Ishikawa (cell line): ENCODE results near the gene SASH1.

Experiments used
- CEBPB ChIP-seq: IDR thresholded peaks from 2 replicates; pipeline ENCODE4 v1.6.1; 2012
- CREB1 ChIP-seq: IDR thresholded peaks from 2 replicates; pipeline ENCODE4 v1.6.1; 2012; ENCODE audit warnings: low read depth
- EGR1 ChIP-seq: IDR thresholded peaks from 2 replicates; pipeline ENCODE4 v1.6.1; 2012
- EP300 ChIP-seq: IDR thresholded peaks from 2 replicates; pipeline ENCODE4 v1.6.1; 2012; ENCODE audit warnings: borderline replicate concordance
- FOXM1 ChIP-seq: IDR thresholded peaks from 2 replicates; pipeline ENCODE4 v1.6.1; 2012; ENCODE audit warnings: low read depth, borderline replicate concordance
- MAX ChIP-seq: IDR thresholded peaks from 2 replicates; pipeline ENCODE4 v1.6.1; 2012
- NFIC ChIP-seq: IDR thresholded peaks from 2 replicates; pipeline ENCODE4 v1.6.1; 2012
- RAD21 ChIP-seq: IDR thresholded peaks from 2 replicates; pipeline ENCODE4 v1.6.1; 2012; ENCODE audit warnings: low read depth
- REST ChIP-seq: IDR thresholded peaks from 2 replicates; pipeline ENCODE4 v1.6.1; 2012; ENCODE audit warnings: low read depth, mild to moderate bottlenecking
- TAF1 ChIP-seq: IDR thresholded peaks from 2 replicates; pipeline ENCODE4 v1.6.1; 2012; ENCODE audit warnings: low read depth, mild to moderate bottlenecking
- TCF12 ChIP-seq: IDR thresholded peaks from 2 replicates; pipeline ENCODE4 v1.6.1; 2012; ENCODE audit warnings: low read depth
- TEAD4 ChIP-seq: IDR thresholded peaks from 2 replicates; pipeline ENCODE4 v1.6.1; 2012
- USF1 ChIP-seq: IDR thresholded peaks from 2 replicates; pipeline ENCODE4 v1.6.1; 2012
- YY1 ChIP-seq: IDR thresholded peaks from 2 replicates; pipeline ENCODE4 v1.6.1; 2012; ENCODE audit warnings: low read depth
- ZBTB7A ChIP-seq: IDR thresholded peaks from 2 replicates; pipeline ENCODE4 v1.6.1; 2012; ENCODE audit warnings: low read depth

Gene SASH1

GRCh38 chr6:148461986-148462577 lies 119.4 kb downstream of the SASH1 start:
- TF ChIP-seq USF1 (no peak), EP300 (no peak), CREB1 (no peak), NFIC (no peak), MAX (no peak), TEAD4 (no peak), TAF1 (no peak), RAD21 (no peak), EGR1 (no peak), FOXM1 (no peak), REST (no peak), CEBPB (no peak), TCF12 (no peak), ZBTB7A (no peak), YY1 (no peak)

GRCh38 chr6:148463671-148464070 lies 121.0 kb downstream of the SASH1 start:
- TF ChIP-seq USF1 (no peak), REST (no peak), ZBTB7A (no peak), TCF12 (no peak), RAD21 (no peak), TEAD4 (no peak), FOXM1 (no peak), YY1 (no peak), NFIC (no peak), MAX (no peak), EGR1 (no peak), CEBPB (no peak), EP300 (no peak), TAF1 (no peak), CREB1 (no peak)

- TF ChIP-seq MAX (no peak), EGR1 (no peak), REST (no peak), RAD21 (peak; percentile 90), TCF12 (no peak)
Observed at GRCh38 chr6:148464319-148465010, 121.8 kb downstream of the SASH1 start.

- TF ChIP-seq CREB1 (no peak), YY1 (no peak), RAD21 (no peak), TCF12 (no peak), TEAD4 (no peak), CEBPB (no peak)
Observed at GRCh38 chr6:148465011-148465335, 122.3 kb downstream of the SASH1 start.

GRCh38 chr6:148465670-148466069 lies 123.0 kb downstream of the SASH1 start:
- TF ChIP-seq ZBTB7A = no peak
- no peak for TF ChIP-seq NFIC
- TF ChIP-seq EGR1 = no peak
- TF ChIP-seq TEAD4 = no peak
- no peak for TF ChIP-seq USF1
- TF ChIP-seq TAF1 = no peak
- no peak for TF ChIP-seq CREB1
- TF ChIP-seq RAD21 = no peak
- no peak for TF ChIP-seq CEBPB
- TF ChIP-seq FOXM1 = no peak
